Lower leg skin (tissue), 4 donors: ENCODE results near the gene TAF1A. TPM values are rescaled to one million over a fixed set of nuclear protein-coding genes. Genes with fewer than 3 reads are reported as not detected.

ENCODE experiments used
- DNase-seq, 2 donors: peaks; one replicate each; pipeline ENCODE4 v3.0.0-alpha.2; 2019; ENCODE audit warnings: low spot score in 2 of 2
- H3K4me3 ChIP-seq: fragments of 200-600 bp; sonication (generic); 2 replicates; pipeline ENCODE4 v1.5.1; 2017; ENCODE audit warnings: mild to moderate bottlenecking, low read depth; ENCODE audit not compliant: poor library complexity, severe bottlenecking
- CTCF ChIP-seq, 3 donors: fragments of 450-650 bp; IDR thresholded peaks; one replicate each; pipeline ENCODE4 v1.5.1; 2016; ENCODE audit warnings: antibody characterized with exemption in 3 of 3, mild to moderate bottlenecking in 3 of 3, moderate library complexity in 2 of 3
- POLR2A ChIP-seq, 2 donors: fragments of 450-650 bp; IDR thresholded peaks; one replicate each; pipeline ENCODE4 v1.6.1; 2016 to 2017; ENCODE audit warnings: antibody characterized with exemption in 2 of 2, mild to moderate bottlenecking in 1 of 2, moderate library complexity in 1 of 2
- WGBS, 2 donors: methylation state at CpG; one replicate each; pipeline ENCODE4 v1.1.5; 2018; 5-methylcytosine and 5-hydroxymethylcytosine counted together
- intact Hi-C: fragments of 100-400 bp; cut with DNase I; formaldehyde crosslinking; loops from one replicate; pipeline ENCODE4 v1.15.0; 2023; ENCODE audit warnings: low total_unique reads
- total RNA-seq, 4 donors: library from RNA; depleted of rRNA; stranded (reverse); fragments of >200 nt; gene quantifications; one replicate each; pipeline ENCODE4 v1.1.0, GENCODE V29; 2016

Gene TAF1A
- total RNA-seq, 4 donors from 2014 or later: 1.3 to 7.3 (median 2.2) TPM

- WGBS, 2 donors: 84 to 85% methylated on average over 1 of the region's 1 CpG
- no peak overlapping the region for H3K4me3 ChIP-seq
- intact Hi-C loops: no loop called here
- TF ChIP-seq POLR2A (IDR thresholded peaks at IDR 0.05) (no peak), CTCF (IDR thresholded peaks at IDR 0.05) (no peak)
- no peak for DNase-seq
Observed at GRCh38 chr1:222588135-222588534, 1.6 kb downstream of the TAF1A start.

GRCh38 chr1:222586842-222587241, 2.9 kb downstream of the TAF1A start:
- H3K4me3 ChIP-seq: no peak overlapping the region
- no peak for DNase-seq
- whole genome bisulfite sequencing, 2 donors: 91% methylated on average over 2 of the region's 2 CpGs
- no peak for TF ChIP-seq POLR2A (IDR thresholded peaks at IDR 0.05)
- TF ChIP-seq CTCF (IDR thresholded peaks at IDR 0.05): no peak
- intact Hi-C loops: no loop called here

- no peak overlapping the region for H3K4me3 ChIP-seq
- 81 to 87% methylated on average over 5 of the region's 5 CpGs for WGBS, 2 donors
- intact Hi-C loops: no loop called here
- no peak for TF ChIP-seq POLR2A (IDR thresholded peaks at IDR 0.05)
- TF ChIP-seq CTCF (IDR thresholded peaks at IDR 0.05): no peak
- DNase-seq: no peak
Observed at GRCh38 chr1:222583079-222583478, 6.7 kb downstream of the TAF1A start.

GRCh38 chr1:222582099-222582774, 7.5 kb downstream of the TAF1A start:
- no peak overlapping the region for H3K4me3 ChIP-seq
- intact Hi-C loops: no loop called here
- no peak for TF ChIP-seq CTCF (IDR thresholded peaks at IDR 0.05)
- TF ChIP-seq POLR2A (IDR thresholded peaks at IDR 0.05): no peak
- 74 to 76% methylated on average over 4 of the region's 4 CpGs for WGBS, 2 donors
- no peak for DNase-seq

GRCh38 chr1:222579316-222579715, 10.4 kb downstream of the TAF1A start:
- intact Hi-C loops: no loop called here
- TF ChIP-seq CTCF (IDR thresholded peaks at IDR 0.05): no peak
- TF ChIP-seq POLR2A (IDR thresholded peaks at IDR 0.05): no peak
- H3K4me3 ChIP-seq: no peak overlapping the region
- 96% methylated on average over 3 of the region's 3 CpGs for WGBS, 2 donors
- DNase-seq: no peak

- TF ChIP-seq POLR2A (IDR thresholded peaks at IDR 0.05) (no peak), CTCF (IDR thresholded peaks at IDR 0.05) (no peak)
- intact Hi-C loops: no loop called here
- DNase-seq: no peak
- H3K4me3 ChIP-seq: no peak overlapping the region
- 96 to 98% methylated on average over 1 of the region's 1 CpG for WGBS, 2 donors
Observed at GRCh38 chr1:222570837-222571236, 18.9 kb downstream of the TAF1A start.
